SIG-M5 (cell line): ENCODE data around the gene CDK5RAP2.
"Not testable (repeated sequence)": the region's sequence is repeated elsewhere in the genome, so short reads cannot be mapped to it uniquely, and the experiment has no call there.

ENCODE experiments used
- DNase-seq: peaks from one replicate; lab custom pipeline; 2025; lab: John Stamatoyannopoulos, UW

Gene CDK5RAP2

DNA sequence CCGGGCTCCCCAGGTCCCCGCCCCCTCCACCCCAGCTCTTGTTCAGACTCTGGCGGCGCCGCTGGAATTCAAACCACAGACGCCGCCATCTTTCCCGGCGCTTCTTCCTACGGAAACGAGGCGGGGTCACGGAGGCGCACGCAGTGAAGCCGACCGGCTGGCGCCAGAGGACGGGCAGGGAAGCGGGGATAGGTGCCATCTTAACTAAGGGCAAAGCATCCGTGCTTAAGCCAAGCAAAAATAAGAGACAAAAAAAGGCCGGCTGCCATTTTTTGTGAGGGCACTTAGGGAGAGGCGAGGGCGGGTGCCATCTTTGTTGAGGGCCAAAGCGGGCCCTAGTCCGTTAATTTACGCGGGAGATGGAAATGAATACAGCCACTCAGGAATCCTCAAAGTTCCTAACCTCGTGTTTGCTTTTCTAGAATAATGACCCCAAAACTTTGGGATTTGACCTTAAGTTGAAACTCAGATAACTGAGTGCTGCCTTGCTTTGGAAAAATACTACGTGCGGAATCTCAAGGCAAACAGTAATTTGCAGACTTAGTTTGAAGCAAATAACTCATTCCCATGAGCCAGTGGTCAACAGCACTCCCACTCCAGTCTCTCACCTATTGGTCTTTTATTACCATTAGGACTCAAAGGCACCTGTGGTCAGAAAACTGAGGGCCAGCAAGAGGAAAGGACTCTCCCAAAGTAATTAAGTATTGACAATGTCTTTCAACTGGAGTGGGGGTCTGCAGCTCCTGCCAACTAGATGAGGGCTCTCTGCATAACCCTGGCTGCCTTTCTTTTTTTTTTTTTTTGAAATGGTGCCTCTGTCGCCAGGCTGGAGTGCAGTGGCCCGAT is at the start of gene CDK5RAP2:
Gene CDK5RAP2, minus strand, starts transcription at position 117 of the 846 bp plus-strand sequence. CDS start 189 bp downstream, outside the sequence.
- DNase-seq = peak; percentile 88

DNA sequence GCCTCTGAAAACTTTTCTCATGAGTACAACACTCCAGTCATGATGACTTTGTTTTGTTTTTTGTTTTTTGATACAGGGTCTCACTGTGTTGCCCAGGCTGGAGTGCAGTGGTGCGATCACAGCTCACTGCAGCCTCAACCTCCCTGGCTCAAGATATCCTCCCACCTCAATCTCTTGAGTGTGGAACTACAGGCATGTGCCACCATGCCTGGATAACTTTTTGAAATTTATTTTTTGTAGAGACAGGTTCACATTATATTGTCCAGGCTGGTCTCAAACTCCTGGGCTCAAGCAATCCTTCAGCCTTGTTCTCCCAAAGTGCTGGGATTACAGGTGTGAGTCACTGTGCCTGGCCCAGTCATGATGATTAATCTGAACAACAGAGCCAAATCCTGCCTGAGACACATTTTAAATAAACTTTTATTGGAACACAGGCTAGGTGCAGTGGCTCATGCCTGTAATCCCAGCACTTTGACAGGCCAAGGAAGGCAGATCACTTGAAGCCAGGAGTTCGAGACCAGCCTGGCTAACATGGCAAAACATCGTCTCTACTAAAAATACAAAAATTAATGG is 49.0 kb upstream of the CDK5RAP2 start:
- DNase-seq = not testable (repeated sequence)

DNA sequence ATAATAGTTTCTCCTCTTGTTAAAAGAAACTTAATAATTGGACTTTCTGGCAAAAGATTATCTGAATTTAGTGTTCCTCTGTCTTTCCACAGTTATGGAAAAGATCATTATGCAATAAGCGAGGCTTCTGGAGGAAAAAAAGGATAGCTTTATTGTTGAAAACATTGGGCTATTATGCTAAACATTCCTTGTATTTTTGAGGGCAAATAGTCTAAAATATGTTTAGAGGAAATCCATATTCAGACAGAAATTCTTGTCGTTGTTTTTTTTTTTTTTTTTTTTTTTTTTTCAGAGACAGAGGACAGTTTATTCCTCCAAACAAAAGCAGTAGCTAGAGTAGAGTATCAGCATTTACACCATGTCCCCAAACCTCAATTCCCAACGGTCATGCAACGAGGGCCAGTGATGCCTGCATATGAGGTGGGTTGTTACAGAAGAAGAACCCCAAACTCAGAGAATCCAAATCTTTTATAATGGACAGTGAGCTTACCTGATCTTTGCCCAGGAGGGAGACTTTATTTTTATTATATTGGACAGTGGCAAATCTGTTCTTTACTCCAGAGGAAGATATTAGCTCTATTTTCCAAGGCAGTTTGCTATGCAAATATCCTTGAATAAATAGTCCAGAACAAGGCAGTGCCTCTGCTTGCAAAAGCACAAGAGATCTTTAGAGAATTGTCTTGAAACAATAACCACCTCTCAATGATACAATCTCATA is 48.4 kb upstream of the CDK5RAP2 start:
- no peak for DNase-seq

GRCh38 chr9:120627073-120627472 is 47.1 kb upstream of the CDK5RAP2 start:
- no peak for DNase-seq

DNA sequence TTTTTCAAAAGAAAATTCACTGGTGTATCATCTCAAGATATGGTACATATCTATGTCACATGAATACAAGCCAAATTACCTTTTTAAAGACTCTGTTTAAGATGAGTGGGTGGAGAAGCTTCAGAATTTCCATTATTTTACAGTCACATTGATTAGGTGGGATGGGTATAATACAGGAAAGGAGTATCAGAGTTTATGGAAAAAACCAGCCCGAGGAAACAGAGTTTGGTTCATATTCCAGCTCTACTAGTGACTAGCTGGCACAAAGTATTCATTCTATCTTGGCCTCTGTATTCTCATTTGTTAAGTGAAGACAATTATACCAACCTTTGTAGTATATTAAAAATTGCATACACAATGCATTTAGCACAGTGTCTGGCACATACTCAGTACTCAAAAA is 46.5 kb upstream of the CDK5RAP2 start:
- DNase-seq = no peak

DNA sequence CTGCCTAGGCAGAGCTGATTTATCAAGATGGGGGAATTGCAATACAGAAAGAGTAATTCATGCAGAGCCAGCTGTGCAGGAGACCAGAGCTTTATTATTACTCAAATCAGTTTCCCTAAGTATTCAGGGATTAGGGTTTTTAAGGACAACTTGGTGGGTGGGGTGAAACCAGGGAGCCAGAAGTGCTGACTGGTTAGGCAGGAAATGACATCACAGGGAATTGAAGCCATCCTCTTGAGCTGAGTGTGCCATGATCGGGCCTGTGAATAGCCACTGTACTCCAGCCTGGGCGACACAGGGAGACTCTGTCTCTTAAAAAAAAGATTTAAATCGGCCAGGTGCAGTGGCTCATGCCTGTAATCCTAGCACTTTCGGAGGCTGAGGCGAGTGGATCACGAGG is 45.3 kb upstream of the CDK5RAP2 start:
- no peak for DNase-seq

GRCh38 chr9:120622790-120623189 is 42.8 kb upstream of the CDK5RAP2 start:
- no peak for DNase-seq

GRCh38 chr9:120621941-120622340 is 42.0 kb upstream of the CDK5RAP2 start:
- DNase-seq = no peak

GRCh38 chr9:120619751-120620655 is 40.0 kb upstream of the CDK5RAP2 start:
- no peak for DNase-seq

GRCh38 chr9:120616966-120617935 is 37.3 kb upstream of the CDK5RAP2 start:
- DNase-seq = no peak

DNA sequence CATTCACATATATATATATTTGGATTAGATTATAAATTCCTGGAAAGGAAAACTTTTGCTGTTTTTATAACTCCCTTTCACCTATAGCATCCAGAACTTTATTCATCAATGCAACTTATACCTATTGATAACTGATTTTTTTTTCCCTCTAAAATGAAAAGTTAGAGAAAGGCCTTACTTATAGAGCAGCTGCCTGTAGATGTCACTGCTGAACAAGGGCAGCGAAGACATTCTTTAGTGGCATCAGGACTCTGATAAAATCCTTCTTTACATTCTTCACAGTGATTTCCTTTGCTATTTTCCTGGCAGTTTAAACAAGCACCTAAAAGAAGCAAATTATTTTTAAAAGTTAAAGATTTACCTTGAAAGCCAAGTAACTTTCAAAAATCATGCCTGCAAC is 32.3 kb upstream of the CDK5RAP2 start:
- no peak for DNase-seq

- DNase-seq = no peak
These were observed 31.7 kb upstream of the CDK5RAP2 start for GRCh38 chr9:120611690-120612068.

- no peak for DNase-seq
These were observed 31.2 kb upstream of the CDK5RAP2 start for GRCh38 chr9:120610975-120611689.

DNA sequence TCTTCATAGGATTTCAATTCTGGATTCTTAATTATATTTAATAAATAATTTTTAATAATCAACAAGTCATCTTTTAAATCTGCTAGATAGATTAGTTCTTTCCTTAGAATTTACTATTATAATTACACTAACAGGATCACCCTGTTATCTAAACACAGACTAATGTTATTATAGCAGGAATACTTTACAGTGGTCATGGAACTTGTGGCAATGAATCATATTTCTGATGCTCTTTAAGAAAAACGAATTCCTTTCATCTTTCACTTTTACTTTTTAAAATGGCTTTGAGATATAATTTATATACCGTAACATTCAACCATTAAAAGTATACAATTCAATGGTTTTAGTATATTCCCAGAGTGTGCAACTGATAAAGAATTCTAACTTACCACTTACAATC is 29.7 kb upstream of the CDK5RAP2 start:
- no peak for DNase-seq

DNA sequence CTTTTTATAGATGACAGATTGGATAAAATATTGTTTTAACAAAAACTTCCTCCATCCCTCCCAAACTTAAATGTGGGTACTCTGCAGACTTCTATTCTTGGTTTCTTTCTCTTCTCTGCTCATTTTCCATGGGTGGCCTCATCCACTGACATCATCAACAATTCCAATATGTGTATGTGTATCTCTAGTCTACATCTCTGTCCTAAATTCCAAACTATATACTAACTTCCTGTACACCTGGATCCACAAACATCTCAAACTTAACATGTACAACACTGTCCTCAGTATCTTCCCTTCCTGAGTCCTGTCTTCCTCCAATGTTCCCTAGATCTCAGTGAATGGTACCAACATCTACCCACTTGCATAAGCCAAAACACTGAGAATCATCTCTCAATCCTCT is 28.5 kb upstream of the CDK5RAP2 start:
- DNase-seq = no peak

DNA sequence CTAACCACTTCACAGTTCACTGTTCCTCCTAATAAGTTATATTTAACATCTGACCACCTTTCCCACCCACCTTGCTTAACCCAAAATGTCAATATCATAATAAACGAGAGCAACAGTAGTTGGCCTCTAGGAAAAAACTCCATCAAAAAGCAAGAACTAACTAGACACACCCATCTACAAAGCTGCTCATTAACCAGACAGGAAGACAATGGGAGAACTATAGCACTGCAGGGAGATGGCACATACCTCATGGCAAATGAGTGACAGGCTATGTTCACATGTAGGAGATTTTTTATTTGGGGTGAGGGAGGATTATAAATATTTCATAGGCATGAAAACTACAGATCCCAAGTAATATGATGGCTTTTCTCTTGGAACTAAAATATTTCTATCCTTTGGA is 23.6 kb upstream of the CDK5RAP2 start:
- no peak for DNase-seq

GRCh38 chr9:120603010-120603409 is 23.0 kb upstream of the CDK5RAP2 start:
- DNase-seq = no peak

GRCh38 chr9:120593955-120594277 is 13.9 kb upstream of the CDK5RAP2 start:
- no peak for DNase-seq

DNA sequence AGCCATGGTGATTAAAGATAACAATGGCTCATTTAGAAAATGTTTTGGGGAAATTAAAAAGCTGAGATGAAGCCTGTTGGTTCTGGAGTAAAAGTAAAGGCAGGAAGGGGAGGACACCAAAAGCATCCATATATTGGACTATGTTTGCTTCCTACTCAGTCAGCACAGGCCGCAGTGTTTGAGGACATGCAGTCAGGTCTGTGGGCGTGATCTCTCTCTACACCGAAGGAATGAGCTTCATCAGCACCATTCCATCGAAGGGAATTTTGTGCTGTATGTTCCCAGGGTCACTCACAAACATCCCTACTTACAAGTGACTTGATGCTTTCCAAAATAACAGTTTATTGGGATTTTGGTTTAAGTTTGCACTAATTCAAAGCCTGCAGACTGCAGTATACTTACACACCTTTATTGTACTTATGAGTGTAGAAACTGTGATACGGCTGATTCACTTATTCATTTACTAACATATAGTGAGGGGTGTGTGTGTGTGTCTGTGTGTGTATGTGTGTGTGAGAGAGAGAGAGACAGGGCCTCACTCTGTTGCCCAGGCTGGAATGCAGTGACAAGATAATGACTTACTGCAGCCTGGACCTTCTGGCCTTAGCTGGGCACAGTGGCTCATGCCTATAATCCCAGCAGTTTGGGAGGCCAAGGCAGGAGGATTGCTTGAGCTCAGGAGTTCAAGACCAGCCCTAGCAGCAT is 13.4 kb upstream of the CDK5RAP2 start:
- DNase-seq = no peak

GRCh38 chr9:120592210-120592609 is 12.2 kb upstream of the CDK5RAP2 start:
- DNase-seq = no peak
